GM12878 (cell line): ENCODE results near the gene PANX2. TPM values are rescaled to one million over a fixed set of nuclear protein-coding genes. Genes with fewer than 3 reads are reported as not detected.
A peak's percentile ranks its signal among the peaks of the same experiment; 100 is the strongest.

ENCODE experiments used
- ASH2L ChIP-seq: fragments of 300-600, 200-600 bp; sonication (generic); IDR thresholded peaks from 2 replicates; pipeline ENCODE4 v1.6.1; 2017; ENCODE audit warnings: low read depth, mild to moderate bottlenecking, borderline replicate concordance
- CBX5 ChIP-seq: sonication (generic); IDR thresholded peaks from 2 replicates; pipeline ENCODE4 v1.6.1; 2016; ENCODE audit warnings: low read depth, moderate library complexity, mild to moderate bottlenecking, inconsistent platforms
- JUND ChIP-seq: IDR thresholded peaks from 2 replicates; pipeline ENCODE4 v1.6.1; 2012; ENCODE audit warnings: low read depth, mild to moderate bottlenecking, low read length, improper control_type of control experiment, moderate library complexity
- KDM1A ChIP-seq: fragments of 200-600 bp; sonication (generic); IDR thresholded peaks from 2 replicates; pipeline ENCODE4 v1.6.1; 2016; ENCODE audit warnings: borderline replicate concordance
- MEF2B ChIP-seq: fragments of 450-650 bp; IDR thresholded peaks from 2 replicates; pipeline ENCODE4 v1.6.1; 2018; ENCODE audit warnings: mild to moderate bottlenecking, moderate library complexity; ENCODE audit not compliant: partially characterized antibody, poor library complexity, severe bottlenecking
- MTA2 ChIP-seq: fragments of 450-650 bp; IDR thresholded peaks from 2 replicates; pipeline ENCODE4 v1.6.1; 2016; ENCODE audit warnings: low read depth, mild to moderate bottlenecking, moderate library complexity
- NR2C1 ChIP-seq: fragments of 450-650 bp; IDR thresholded peaks from 2 replicates; pipeline ENCODE4 v1.6.1; 2017; ENCODE audit warnings: antibody characterized with exemption, mild to moderate bottlenecking, moderate library complexity
- NR2C2 ChIP-seq: IDR thresholded peaks from 2 replicates; pipeline ENCODE4 v1.6.1; 2011; ENCODE audit warnings: borderline replicate concordance, low read depth; ENCODE audit not compliant: control insufficient read depth, insufficient read length
- PML ChIP-seq: IDR thresholded peaks from 2 replicates; pipeline ENCODE4 v1.6.1; 2012; ENCODE audit warnings: low read length, inconsistent platforms
- RAD21 ChIP-seq: IDR thresholded peaks from 2 replicates; pipeline ENCODE4 v1.6.1; 2011; ENCODE audit warnings: mild to moderate bottlenecking, low read depth, low read length, moderate library complexity; ENCODE audit not compliant: insufficient read depth
- RB1 ChIP-seq: fragments of 450-650 bp; formaldehyde crosslinking; IDR thresholded peaks from 2 replicates; pipeline ENCODE4 v1.6.1; 2017; ENCODE audit warnings: mild to moderate bottlenecking, borderline replicate concordance
- SMAD5 ChIP-seq: IDR thresholded peaks from 2 replicates; pipeline ENCODE4 v1.6.1; 2016; ENCODE audit warnings: antibody characterized with exemption, low read depth
- YBX1 ChIP-seq: fragments of 450-650 bp; IDR thresholded peaks from 2 replicates; pipeline ENCODE4 v1.6.1; 2016; ENCODE audit warnings: antibody characterized with exemption
- ZNF207 ChIP-seq: fragments of 450-650 bp; IDR thresholded peaks from 2 replicates; pipeline ENCODE4 v1.6.1; 2014; ENCODE audit warnings: antibody characterized with exemption, mild to moderate bottlenecking, borderline replicate concordance
- ZNF24 ChIP-seq: fragments of 450-650 bp; IDR thresholded peaks from 2 replicates; pipeline ENCODE4 v1.6.1; 2017; ENCODE audit warnings: antibody characterized with exemption, mild to moderate bottlenecking
- ZSCAN29 ChIP-seq: fragments of 450-650 bp; IDR thresholded peaks from 2 replicates; pipeline ENCODE4 v1.6.1; 2017; ENCODE audit warnings: mild to moderate bottlenecking, moderate library complexity
- polyA plus RNA-seq, 11 experiments: library from polyadenylated mRNA; depleted of rRNA in 4 of 11; unstranded in 6 of 11; stranded (reverse) in 5 of 11; fragments of >200 nt; fragmentation: Nextera tagmentation in 4 of 11; fragmentation: Illumina TruSeq in 1 of 11; extraction: Ambion mirVana in 4 of 11; extraction: Trizol in 1 of 11; gene quantifications; 1 replicate in 1 of 11; 2 replicates in 10 of 11; pipeline versions ENCODE4 v1.2.1 to v1.2.3, GENCODE V29; 2011 to 2016; ENCODE audit warnings: inconsistent platforms in 2 of 11, missing spikeins in 2 of 11, low read depth in 1 of 11
- total RNA-seq, 4 experiments: library from RNA; depleted of rRNA in 3 of 4; stranded (reverse); fragments of >200 nt in 3 of 4; fragmentation: Illumina TruSeq in 1 of 4; extraction: Trizol in 1 of 4; gene quantifications; 2 replicates each; pipeline versions ENCODE4 v1.2.1 to v1.2.3, GENCODE V29; 2013 to 2021
- TF ChIP-seq, protein P1 (sequence below): fragments of 450-650 bp; IDR thresholded peaks from 2 replicates; pipeline ENCODE4 v1.6.1; 2018; ENCODE audit warnings: mild to moderate bottlenecking, low read depth, moderate library complexity; ENCODE audit not compliant: partially characterized antibody
- TF ChIP-seq, protein P2 (sequence below): fragments of 450-650 bp; IDR thresholded peaks from 2 replicates; pipeline ENCODE4 v1.6.1; 2017; ENCODE audit warnings: mild to moderate bottlenecking, moderate library complexity
- TF ChIP-seq, protein P3 (sequence below): fragments of 450-650 bp; formaldehyde crosslinking; IDR thresholded peaks from 2 replicates; pipeline ENCODE4 v1.4.0; 2022; ENCODE audit warnings: mild to moderate bottlenecking, moderate library complexity
- TF ChIP-seq, protein P4 (sequence below): IDR thresholded peaks from 2 replicates; pipeline ENCODE4 v1.6.1; 2011; ENCODE audit warnings: low read depth, low read length, improper control_type of control experiment, borderline replicate concordance

Gene PANX2
- total and polyA plus RNA-seq, 10 of the 15 experiments (the other 5 are each of a cell fraction or from before 2014, with no cell fraction given), result 0.04 to 0.44 (median 0.17) TPM; not detected in 5

DNA sequence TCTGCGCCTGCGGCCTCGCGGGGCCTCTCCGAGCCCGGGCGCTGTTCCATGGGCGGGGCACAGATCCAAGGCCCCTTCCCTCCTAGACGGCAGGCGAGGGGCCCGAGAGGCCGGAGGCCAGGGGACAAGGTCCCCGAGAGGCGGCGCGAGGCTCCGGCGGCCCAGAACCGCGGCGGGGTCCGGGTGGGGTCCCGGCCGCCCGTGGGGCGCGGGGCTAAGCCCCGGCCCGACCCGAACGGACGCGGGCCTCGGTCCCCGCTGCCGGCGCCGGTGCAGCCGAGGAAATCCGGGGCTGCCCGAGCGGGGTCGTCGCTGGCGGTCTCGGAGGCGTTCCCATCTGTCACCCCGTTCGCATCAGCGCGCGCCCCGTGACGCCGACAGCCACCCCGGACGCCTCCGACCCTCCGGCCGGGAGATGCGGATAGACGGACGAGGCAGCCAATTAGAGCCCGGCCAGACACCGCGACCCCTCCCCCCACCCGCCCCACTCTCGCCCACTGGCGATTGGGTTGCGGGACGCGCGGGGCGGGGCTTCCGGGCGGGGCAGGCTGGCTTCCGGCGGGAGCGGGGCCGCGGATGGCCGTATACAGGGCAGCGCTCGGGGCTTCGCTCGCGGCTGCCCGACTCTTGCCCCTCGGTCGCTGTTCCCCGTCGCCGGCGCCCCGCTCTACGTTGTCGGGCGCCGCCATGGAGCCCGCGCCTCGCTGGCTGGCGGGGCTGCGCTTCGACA is 30.1 kb downstream of the PANX2 start, which contains the start of gene SELENOO (continued):
- TF ChIP-seq, protein P1, sequence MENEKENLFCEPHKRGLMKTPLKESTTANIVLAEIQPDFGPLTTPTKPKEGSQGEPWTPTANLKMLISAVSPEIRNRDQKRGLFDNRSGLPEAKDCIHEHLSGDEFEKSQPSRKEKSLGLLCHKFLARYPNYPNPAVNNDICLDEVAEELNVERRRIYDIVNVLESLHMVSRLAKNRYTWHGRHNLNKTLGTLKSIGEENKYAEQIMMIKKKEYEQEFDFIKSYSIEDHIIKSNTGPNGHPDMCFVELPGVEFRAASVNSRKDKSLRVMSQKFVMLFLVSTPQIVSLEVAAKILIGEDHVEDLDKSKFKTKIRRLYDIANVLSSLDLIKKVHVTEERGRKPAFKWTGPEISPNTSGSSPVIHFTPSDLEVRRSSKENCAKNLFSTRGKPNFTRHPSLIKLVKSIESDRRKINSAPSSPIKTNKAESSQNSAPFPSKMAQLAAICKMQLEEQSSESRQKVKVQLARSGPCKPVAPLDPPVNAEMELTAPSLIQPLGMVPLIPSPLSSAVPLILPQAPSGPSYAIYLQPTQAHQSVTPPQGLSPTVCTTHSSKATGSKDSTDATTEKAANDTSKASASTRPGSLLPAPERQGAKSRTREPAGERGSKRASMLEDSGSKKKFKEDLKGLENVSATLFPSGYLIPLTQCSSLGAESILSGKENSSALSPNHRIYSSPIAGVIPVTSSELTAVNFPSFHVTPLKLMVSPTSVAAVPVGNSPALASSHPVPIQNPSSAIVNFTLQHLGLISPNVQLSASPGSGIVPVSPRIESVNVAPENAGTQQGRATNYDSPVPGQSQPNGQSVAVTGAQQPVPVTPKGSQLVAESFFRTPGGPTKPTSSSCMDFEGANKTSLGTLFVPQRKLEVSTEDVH, result no peak
- TF ChIP-seq, protein P2, sequence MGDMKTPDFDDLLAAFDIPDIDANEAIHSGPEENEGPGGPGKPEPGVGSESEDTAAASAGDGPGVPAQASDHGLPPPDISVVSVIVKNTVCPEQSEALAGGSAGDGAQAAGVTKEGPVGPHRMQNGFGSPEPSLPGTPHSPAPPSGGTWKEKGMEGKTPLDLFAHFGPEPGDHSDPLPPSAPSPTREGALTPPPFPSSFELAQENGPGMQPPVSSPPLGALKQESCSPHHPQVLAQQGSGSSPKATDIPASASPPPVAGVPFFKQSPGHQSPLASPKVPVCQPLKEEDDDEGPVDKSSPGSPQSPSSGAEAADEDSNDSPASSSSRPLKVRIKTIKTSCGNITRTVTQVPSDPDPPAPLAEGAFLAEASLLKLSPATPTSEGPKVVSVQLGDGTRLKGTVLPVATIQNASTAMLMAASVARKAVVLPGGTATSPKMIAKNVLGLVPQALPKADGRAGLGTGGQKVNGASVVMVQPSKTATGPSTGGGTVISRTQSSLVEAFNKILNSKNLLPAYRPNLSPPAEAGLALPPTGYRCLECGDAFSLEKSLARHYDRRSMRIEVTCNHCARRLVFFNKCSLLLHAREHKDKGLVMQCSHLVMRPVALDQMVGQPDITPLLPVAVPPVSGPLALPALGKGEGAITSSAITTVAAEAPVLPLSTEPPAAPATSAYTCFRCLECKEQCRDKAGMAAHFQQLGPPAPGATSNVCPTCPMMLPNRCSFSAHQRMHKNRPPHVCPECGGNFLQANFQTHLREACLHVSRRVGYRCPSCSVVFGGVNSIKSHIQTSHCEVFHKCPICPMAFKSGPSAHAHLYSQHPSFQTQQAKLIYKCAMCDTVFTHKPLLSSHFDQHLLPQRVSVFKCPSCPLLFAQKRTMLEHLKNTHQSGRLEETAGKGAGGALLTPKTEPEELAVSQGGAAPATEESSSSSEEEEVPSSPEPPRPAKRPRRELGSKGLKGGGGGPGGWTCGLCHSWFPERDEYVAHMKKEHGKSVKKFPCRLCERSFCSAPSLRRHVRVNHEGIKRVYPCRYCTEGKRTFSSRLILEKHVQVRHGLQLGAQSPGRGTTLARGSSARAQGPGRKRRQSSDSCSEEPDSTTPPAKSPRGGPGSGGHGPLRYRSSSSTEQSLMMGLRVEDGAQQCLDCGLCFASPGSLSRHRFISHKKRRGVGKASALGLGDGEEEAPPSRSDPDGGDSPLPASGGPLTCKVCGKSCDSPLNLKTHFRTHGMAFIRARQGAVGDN, result 0 out of 2 replicates have a peak, but pooled peaks have one; percentile 6
- TF ChIP-seq, protein P3, sequence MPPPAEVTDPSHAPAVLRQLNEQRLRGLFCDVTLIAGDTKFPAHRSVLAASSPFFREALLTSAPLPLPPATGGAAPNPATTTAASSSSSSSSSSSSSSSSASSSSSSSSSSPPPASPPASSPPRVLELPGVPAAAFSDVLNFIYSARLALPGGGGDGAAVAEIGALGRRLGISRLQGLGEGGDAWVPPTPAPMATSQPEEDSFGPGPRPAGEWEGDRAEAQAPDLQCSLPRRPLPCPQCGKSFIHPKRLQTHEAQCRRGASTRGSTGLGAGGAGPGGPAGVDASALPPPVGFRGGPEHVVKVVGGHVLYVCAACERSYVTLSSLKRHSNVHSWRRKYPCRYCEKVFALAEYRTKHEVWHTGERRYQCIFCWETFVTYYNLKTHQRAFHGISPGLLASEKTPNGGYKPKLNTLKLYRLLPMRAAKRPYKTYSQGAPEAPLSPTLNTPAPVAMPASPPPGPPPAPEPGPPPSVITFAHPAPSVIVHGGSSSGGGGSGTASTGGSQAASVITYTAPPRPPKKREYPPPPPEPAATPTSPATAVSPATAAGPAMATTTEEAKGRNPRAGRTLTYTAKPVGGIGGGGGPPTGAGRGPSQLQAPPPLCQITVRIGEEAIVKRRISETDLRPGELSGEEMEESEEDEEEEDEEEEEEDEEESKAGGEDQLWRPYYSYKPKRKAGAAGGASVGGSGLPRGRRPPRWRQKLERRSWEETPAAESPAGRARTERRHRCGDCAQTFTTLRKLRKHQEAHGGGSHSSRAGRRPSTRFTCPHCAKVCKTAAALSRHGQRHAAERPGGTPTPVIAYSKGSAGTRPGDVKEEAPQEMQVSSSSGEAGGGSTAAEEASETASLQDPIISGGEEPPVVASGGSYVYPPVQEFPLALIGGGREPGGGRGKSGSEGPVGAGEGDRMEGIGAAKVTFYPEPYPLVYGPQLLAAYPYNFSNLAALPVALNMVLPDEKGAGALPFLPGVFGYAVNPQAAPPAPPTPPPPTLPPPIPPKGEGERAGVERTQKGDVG (CRISPR knock-in tag), result no peak
- TF ChIP-seq NR2C1 (peak; percentile 19; the same call in 1 of the 2 replicates), ZNF207 (no peak), MTA2 (no peak), KDM1A (no peak), ZNF24 (no peak), PML (no peak), CBX5 (no peak), ASH2L (no peak), YBX1 (no peak), NR2C2 (no peak), RAD21 (no peak), JUND (no peak), SMAD5 (no peak), MEF2B (no peak), ZSCAN29 (no peak), RB1 (no peak)
- TF ChIP-seq, protein P4, sequence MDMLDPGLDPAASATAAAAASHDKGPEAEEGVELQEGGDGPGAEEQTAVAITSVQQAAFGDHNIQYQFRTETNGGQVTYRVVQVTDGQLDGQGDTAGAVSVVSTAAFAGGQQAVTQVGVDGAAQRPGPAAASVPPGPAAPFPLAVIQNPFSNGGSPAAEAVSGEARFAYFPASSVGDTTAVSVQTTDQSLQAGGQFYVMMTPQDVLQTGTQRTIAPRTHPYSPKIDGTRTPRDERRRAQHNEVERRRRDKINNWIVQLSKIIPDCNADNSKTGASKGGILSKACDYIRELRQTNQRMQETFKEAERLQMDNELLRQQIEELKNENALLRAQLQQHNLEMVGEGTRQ, result no peak
